ELR (cell line): ENCODE data around the gene LANCL2.
A peak's percentile ranks its signal among the peaks of the same experiment; 100 is the strongest.
"Not testable (repeated sequence)": the region's sequence is repeated elsewhere in the genome, so short reads cannot be mapped to it uniquely, and the experiment has no call there.

Source experiments
- DNase-seq: peaks from one replicate; pipeline ENCODE4 v3.0.0-alpha.2; 2015; ENCODE audit warnings: low read depth

LANCL2 gene

DNA sequence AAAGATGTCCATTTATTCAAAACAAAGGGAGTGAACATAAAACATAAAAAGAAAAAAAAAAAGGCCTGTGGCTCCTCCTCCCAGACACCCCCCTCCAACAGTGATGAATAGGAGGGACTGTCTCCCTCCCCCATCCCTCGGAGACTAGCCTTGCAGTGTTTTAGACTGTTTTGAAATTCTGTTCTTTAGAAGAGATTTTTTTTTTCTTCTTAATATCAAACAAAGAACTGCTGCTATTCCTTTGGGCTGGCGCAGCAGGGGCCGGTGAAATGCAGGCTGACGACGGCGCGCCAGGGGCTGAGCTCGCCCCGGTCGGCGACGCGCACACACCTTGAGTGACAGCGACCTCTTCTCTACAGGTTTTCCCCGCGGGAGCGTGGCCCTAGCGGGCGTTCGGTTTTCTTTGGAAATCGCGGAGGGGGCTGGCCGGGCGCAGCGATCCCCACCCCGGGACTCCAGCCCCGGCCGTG, at the start of gene LANCL2:
TSS of gene LANCL2 (plus strand) at position 133 of the 470 bp plus-strand sequence. CDS start 689 bp downstream, outside the sequence.
- peak; percentile 53 for DNase-seq

DNA sequence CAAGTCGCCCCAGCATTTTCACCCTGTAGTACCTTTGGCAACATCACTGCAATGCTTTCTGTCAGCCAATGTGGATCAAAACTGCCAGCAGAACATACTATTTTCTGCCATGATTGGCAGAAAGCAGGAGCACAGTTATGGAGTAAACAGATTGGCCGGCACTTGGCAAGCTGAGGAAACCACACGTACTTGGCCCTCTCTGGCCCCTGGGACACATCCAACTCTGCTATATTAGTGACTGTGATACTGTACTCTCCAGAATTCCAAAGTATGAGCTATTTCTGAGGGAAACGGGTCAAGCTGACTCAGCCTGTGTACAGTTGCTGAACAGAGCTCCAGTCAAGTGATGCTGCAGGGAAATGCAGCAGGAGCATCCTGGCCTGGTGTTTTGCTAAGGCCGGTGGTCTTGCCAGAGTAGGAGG, 39.8 kb upstream of the LANCL2 start:
- peak; percentile 88 for DNase-seq

DNA sequence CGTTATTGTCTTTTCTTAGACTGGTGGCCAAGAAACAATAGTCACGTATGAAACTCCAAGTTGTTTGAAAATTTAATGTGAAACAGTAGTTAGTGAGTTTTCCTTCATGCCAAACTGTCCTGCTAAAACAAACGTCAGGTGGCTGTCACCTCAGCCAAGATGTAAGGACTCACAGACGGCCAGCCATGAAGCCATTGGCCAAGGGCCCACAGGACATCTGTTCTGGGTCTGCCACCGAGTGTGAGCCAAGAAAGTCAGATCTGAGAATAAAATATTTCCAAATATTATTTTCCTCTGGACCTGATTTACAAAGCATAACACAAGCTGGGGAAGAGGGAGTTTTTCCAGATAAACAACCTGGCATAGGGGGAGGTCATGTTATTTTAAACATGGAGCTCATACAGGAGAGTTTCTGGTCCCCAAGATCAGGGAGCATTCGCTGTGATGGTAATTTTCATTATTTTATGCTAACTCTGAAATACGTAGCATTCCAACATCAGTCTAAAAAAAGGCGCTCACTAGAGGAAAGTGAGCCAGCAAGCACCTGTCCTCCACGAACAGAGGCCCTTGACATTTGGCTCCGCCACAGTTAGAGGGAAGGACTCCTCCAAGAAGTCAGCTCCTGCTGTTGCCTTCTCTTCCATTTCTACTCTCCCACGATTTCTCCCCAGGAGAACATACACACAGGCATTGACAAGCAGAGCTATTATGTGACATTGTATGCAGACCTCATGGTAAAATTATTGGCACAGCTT, 38.9 kb upstream of the LANCL2 start:
- DNase-seq, result no peak

- no peak for DNase-seq
Measured at GRCh38 chr7:55326945-55327626, 38.1 kb upstream of the LANCL2 start.

GRCh38 chr7:55335151-55335550, 30.0 kb upstream of the LANCL2 start:
- no peak for DNase-seq

DNA sequence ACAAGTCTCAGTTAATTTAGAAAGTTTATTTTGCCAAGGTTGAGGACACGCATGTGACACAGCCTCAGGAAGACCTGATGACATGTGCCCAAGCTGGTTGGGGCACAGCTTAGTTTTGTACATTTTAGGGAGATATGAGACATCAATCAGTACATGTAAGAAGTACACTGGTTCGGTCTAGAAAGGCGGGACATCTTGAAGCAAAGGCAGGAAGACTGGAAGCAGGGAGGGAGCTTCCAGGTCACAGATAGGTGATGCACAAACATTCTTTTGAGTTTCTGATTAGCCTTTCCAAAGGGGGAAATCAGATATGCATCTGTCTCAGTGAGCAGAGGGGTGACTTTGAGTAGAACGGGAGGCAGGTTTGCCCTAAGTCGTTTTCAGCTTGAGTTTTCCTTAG, 29.4 kb upstream of the LANCL2 start:
- DNase-seq, result no peak

- no peak for DNase-seq
Measured at GRCh38 chr7:55336540-55336939, 28.6 kb upstream of the LANCL2 start.

DNA sequence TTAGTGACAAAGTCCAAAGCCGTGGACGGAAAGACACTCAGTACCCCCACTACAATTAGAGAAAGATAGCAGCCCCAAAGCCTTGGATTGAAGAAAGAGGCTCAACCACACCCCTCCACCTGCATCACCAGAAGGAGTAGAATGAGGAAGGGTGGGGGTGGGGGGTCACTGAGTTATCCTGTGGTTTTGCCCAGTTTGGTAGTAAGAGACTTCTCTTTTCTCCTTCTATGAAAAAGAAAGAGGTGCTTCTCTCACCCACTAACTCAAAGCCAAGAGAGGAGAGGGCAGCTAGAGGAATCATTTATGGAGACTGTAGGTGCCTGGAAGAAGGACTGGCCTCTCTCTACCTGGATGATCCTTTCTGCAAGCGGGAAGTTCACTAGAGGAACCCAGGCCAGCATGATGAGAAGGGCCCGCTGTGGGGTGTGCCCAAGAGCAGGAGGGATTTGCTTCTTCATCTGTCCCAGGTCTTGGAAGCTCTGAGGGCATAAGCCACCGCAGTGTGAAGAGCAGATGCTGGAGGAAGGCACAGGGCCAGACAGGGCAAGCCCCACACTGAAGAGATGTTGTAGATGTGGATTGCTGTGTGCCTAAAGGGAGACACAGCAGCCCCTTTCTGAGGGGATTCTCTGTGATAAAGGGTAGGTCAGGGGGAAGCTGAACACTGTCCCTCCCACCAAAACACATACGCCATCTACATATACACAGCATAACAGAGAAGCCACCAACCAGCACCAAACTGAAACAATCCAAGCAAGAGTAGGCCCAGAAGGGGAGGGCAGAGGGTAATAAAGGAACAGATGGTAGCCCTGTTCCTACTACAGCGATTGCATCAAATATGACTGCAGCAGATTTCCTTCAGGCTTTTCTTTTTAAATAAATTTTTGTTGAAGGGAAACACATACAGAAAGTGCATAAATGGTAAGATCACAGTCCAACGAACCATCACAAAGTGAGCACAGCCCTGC, 25.8 kb upstream of the LANCL2 start:
- DNase-seq, result no peak

GRCh38 chr7:55342216-55342871, 22.8 kb upstream of the LANCL2 start:
- no peak for DNase-seq

DNA sequence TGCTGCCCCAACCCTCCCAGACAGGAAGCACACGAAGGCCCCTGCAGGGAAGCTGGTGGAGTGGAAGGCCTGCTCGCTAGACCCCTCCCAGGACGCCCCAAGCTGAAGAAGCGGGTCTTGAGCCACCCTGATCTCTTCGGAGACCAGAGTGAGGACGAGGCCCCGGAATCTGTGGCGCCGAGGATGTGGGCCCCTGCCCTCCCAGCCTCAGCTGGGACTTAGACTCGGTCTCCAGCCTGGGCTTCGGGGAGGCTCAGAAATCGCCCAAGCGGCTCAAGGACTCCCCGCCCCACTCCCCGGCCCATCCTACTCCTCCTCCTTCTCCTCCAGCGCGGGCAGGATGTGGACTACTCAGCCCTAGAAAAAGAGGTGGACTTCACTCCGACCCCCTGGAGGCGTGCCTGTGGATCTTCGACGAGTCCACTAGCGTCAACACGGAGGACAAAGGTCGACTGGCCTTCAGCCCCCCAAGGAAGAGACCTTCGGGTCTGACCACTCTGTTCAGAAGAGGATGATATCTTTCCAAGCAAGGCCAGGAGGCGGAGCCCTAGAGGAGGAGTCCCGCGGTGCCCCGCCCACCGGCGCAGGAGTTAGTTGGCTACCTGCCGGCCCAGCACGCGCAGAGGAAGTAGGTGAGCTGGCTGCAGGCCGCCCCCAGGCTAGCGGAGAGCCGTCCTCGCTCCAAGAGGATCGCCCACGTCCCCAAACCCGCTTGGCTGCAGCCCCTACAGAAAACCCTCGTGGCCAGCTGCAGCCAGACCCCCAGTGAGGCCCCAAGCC, 21.9 kb upstream of the LANCL2 start:
- no peak for DNase-seq

DNA sequence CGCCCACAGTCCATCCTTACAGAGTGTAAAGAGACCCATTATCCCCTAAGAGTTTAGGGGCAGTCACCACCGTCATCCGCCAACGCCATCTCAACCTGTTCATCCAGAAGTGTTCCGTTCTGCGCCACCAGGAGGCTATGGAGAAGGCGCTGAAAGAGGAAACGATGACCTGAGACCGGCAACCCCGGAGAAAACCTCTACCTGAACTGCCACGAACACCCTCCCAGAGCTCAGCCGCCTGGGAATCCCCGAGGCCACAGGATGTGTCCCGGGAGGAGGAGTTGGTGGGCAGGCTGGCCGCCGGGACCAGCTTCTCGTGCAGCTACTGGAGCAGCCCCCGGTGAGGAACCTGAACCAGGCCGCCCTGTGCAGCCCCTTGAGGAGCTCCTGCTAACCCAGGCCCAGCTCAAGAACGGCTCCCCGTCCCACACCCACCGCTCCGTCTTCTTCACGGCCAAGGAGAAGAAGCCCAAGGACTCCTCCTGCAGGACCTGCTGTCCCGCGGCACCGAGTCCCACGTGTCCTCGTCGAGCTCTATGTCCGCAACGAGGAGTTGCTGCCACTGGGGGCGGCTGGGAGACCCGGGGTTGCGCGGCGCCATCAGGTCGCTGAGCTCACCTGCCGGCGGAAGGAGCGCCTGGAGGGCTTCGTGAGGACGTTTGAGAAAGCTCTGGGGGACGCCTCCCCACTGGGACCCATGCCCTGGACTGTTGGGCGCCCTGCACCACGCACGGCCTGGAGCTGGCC, 21.1 kb upstream of the LANCL2 start:
- no peak for DNase-seq

DNA sequence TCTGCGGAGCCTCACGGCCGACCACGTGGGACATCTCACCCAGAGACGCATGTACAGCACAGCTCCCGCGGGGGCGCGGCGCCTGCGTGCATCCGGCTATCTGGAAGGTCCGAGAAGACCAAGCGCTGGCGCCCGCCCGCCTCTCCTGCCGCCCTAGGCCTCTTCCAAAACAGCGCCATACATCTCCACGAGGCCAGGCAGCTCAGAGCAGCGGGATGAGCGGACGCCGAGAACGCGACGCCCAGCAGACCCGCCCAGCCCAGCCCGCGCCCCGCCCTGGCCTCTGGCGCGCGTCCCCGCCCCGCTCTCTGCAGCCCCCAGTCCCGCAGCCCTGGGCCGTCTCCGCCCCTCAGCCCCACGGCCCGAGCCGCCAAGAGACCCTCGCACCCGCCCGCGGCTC, 20.3 kb upstream of the LANCL2 start:
- DNase-seq, result no peak

GRCh38 chr7:55345292-55345691, 19.8 kb upstream of the LANCL2 start:
- DNase-seq, result no peak

GRCh38 chr7:55348502-55348901, 16.6 kb upstream of the LANCL2 start:
- DNase-seq, result peak; percentile 72

- DNase-seq, result no peak
Measured at GRCh38 chr7:55349121-55349520, 16.0 kb upstream of the LANCL2 start.

GRCh38 chr7:55350281-55350680, 14.9 kb upstream of the LANCL2 start:
- no peak for DNase-seq

DNA sequence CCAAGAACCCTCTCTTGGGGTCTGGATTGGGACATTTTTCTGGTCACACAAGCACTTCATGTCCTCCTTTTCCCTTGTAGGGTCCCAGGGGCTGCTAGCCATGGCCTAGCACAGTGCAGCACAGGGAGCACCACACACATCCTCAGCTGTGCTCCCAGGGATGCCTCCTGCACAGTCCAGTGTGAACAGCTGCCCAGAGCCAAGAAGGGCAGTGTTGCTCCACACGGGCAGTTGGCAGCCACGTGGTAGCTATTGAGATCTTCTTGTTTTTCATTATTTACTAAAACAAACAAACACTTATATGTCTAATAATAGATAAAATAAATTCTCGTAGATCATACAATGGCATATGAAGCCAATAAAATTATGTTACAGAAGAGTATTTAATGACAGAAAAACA, 13.9 kb upstream of the LANCL2 start:
- DNase-seq, result no peak

DNA sequence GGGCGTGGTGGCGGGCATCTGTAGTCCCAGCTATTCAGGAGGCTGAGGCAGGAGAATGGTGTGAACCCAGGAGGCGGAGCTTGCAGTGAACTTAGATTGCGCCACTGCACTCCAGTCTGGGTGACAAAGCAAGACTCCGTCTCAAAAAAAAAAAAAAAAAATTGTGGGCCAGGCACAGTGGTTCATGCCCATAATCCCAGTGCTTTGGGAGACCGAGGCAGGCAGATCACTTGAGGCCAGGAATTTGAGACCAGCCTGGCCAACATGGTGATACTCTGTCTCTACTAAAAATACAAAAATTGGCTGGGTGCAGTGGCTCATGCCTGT, 12.2 kb upstream of the LANCL2 start:
- not testable (repeated sequence) for DNase-seq

GRCh38 chr7:55360486-55360885, 4.7 kb upstream of the LANCL2 start:
- no peak for DNase-seq

DNA sequence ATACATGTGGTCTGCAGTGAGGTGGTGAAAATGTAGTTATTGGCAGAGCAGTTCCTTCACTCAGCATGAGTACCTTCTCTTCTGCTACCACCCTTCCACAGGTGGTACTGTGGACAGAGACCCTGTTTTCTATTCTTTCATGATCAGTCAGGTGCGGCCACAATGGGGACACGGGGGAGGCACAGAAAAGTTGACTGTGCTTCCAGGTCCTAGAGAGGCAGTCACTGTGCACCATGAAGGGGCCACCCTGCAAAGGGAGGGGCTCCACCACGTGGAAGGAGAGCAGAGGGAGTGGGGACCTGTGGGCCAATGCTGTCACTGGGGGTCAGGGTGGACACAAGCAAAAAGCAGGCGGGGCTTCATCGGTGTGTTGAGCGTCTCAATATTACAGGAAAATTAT, 3.6 kb upstream of the LANCL2 start:
- DNase-seq, result no peak
